GDM1 (cell line): ENCODE data around the gene PRM1.
"Not testable (repeated sequence)": the region's sequence is repeated elsewhere in the genome, so short reads cannot be mapped to it uniquely, and the experiment has no call there.

Experiments
- DNase-seq: peaks from one replicate; lab custom pipeline; 2025; lab: John Stamatoyannopoulos, UW

Gene PRM1

DNA sequence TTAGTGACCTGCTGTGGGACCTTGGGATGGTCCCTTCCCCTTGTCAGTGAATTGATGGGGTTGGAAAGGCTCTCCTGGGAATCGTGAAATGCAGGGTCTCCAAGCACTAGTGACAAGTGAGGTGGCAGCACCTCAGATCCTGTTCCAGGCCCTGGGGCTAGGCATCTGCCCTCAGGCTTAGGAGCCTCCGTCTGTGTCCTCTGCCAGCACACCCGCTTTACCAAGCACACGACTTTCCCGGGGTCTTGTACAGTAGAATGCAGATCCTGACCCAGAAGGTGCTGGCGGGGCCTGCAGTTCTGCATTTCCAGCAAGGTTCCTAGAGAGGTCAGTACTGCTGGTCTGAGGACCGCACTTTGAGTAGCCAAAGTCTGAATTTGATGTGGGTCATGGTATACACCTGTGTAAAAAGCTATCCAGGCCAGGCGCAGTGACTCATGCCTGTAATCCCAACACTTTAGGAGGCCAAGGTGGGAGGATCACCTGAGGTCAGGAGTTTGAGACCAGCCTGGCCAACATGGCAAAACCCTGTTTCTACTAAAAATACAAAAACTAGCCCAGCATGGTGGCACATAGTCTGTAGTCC lies 33.3 kb upstream of the PRM1 start:
- DNase-seq: no peak

DNA sequence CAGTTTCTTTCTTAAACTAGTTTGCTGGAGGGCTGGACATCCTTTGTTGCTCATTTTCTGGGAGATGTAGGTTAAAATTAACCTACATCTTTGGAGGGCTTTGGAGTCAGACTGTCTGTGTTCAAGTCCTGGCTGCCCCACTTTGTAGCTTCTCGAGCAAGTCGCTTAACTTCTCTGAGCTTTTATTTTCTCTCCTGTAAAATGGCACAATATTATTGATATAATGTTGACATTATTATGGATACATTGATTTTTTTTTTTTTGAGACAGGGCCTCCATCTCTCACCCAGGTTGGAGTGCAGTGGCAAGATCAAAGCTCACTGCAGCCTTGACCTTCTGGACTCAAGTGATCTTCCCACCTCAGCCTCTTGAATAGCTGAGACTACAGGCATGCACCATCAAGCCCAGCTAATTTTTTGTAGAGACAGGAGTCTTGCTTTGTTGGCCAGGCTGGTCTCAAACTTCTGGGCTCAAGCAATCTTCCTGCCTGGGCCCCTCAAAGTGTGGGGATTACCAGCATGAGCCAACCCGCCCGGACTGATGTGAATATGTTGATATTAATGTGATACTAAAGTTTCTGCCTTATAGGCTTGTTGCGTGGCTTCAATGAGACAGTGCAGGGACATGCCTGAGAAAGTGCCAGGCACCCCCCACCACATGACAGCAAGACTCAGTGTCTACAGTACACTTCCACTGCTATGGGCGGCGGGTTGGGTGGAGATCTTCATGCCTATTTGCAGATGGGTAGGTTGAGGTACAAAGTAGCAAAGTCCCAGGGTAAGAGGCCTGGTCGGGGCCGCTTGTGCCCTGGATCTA lies 32.6 kb upstream of the PRM1 start:
- no peak for DNase-seq

DNA sequence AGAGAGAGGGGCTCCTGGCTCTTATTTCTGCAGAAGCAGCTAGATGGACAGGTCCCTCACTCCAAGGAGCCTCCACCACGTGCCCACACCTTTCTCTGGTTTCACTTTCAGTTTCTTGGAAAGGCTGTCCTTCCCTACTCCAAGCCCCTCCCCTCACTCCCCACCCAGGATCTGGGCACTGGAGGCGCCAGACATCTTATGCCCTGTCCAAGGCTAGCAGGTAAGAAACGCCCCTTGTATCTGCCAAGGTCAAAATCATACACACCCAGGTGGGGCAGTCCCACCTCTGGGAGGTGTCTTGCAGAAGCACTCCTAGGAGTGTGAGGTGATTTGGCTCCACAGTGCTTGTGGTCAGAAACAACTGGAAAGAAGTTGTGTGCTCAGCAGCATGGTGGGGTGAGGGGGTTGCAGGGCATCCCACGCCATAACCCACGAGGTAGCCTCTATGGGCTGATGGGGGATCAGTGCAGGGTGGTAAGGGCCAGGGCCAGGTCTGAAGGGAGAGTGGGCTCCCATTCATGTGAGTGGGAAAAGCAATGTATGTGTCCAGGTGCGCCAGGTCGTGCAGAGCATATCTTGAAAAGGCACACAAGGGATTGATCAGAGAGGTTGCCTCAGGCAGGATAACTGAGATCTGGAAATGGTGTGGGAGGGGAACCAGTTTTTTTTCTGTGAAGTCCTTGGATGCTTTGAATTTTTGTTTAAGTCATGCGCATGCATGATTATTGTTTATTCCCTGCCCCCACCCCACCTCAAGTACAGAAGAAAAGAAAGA lies 31.8 kb upstream of the PRM1 start:
- no peak for DNase-seq

DNA sequence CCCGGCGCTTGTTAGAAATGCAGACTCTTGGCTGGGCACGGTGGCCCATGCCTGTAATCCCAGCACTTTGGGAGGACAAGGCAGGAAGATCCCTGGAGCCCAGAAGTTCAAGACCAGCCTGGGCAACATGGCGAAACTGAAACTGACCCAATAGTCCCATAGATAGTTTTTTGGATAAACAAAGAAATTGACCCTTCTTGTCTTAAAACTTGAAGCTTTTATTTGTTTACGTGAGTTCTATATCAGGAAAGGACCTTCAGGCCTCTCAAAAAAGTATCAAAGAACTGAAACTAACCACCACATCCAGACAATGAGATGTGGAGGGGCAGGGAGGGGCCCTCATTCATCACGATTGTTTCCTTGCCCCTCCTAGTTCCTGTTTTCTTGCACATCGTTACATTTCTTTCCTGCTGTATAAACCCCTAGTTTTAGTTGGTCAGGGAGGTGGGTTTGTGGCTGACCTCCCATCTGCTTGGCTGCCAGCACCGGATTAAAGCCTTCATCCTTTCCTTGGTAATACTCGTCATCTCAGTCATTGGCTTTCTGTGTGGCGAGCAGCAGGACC lies 29.9 kb upstream of the PRM1 start:
- peak; percentile 65 for DNase-seq

DNA sequence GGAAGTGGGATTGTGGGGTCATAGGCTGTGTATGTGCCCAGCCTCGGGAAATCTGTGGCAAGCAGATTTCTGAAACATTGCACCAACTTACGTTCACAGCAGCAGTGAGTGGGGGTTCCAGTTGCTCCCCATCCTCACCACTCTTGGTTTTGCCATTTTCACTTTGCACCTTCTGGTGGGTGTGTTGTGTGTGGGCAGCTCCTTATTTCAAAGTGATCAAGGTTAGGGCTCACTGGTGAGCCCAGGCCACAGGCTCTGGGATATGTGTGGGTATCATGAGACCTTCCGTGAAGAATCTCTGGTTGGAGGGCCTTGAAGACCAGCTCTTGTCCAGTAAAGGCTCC lies 29.5 kb upstream of the PRM1 start:
- DNase-seq: no peak

DNA sequence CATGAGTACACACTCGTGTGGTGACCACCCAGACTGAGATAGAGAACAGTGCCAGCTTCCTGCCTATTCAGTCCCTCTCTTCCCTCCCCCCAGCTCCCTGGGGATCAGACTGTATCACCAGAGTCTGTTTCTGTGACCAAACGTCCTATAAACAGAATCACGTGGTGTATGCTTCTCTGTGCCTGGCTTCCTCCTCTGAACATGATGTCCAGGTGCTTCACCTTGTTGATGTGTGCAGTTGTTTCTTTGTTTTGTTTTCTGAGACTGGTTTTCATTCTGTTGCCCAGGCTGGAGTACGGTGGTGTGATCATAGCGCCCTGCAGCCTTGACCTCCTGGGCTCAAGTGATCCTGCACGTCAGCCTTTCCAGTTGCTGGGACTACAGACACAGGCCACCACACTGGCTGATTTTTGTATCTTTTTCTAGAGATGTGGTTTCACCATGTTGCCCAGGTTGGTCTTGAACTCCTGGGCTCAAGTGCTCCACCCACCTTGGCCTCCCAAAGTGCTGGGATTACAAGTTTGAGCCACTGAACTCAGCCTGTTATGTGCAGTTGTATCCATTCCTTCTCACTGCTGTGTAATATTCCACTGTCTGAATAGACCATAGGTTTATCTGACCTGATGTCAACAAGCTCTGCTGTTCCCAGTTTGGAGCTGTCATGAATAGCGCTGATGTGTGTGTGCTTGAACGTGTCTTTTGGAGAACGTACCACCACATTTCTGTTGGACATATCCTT lies 28.9 kb upstream of the PRM1 start:
- DNase-seq: no peak

DNA sequence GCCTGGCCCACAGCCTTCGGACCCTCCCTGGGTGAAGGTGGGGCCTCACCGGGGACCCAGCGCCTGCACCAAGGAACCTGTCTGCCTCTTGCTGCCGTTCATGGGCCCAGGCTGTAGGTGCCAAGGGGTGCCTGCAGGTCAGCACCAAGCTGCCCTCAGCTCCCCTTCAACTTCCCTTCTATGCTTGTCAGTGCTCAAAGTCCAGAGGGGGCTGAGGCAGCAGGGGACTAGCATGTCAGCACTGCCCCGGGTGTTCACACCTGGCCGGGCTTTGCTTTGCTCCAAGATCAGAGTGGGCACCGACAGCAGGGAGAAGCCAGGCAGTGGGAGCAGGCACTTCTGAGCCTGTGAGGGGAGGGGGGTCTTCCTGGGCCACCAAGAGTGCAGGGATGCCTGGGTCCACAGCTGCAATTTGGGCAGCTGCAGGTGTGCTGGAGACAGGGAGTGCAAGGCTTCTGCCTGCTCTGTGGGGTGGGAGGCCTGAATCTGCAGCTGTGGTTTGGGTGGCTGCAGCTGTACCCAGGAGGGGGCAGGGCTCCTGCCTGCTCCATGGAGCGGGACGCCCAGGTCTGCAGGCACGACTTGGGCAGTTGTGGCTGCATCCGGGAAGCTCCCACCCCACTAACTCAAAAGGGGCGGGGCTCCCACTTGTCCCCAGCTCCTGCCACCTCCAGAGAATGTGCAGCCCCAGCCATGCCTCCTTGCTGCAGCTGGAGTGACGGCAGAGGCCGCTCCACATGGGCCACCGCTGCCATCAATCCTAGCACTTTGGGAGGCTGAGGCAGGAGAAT lies 27.6 kb upstream of the PRM1 start:
- no peak for DNase-seq

DNA sequence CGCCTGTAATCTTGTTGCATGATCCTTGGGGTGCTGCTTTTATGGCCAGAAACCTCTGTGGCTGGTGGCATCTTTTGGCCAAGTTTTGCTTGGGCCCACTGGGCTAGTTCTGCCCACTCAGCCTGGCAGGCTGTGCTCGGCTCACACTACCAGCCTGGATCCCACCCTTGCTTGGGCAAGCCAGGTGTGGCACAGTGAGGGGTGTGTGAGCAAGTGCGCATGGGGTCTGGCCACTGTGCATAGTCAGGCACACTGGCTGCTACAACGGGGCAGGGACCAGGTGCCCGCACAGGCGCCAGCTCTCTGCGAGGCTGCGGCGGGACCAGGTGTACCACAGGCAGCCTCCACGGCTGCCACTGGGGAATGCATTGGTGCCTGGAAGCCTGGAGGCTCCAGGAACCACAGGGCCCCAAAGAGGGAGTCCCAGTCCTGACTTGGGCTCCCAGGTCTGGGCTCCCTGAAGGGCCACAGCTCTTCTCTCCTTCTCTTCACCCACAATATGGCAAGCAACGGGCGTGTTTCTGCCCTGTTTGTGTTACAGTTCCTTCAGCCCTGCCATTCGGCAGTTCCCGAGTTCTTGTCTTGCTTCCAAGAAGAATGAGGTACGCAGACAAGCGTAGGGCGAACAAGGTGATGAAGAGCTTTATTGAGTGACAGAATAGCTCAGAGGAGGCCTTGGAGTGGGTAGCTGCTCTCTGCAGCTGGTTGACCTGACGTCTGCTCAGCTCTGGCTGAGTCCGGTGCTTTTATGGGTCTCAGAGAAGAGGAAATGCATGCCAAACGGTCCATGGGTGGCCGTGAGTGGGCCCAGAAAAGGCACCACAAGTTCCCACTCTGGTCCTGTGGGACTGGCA lies 26.7 kb upstream of the PRM1 start:
- no peak for DNase-seq

DNA sequence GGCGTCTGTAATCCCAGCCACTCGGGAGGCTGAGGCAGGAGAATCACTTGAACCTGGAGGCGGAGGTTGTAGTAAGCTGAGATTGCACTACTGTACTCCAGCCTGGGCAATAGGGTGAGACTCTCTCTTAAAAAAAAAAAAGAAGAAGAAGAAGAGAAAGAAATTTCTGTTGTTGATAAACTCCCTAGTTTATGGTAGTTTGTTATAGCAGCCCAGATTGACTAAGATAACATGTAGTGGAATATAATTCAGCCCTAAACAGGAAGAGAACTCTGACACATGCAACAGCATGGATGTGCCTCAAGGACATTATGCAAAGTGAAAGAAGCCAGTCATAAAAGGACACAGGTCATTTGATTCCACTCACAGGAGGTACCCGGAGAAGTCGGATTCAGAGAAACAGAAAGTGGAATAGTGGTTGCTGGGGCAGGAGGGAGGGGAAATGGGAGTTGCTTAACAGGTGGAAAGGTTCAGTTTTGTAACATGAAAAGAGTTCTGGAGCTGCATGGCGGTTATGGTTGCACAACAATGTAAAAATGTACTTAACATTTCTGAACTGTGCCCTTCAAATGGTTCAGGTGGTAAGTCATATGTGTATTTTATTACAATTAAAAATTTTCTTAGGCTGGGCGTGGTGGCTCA lies 26.0 kb upstream of the PRM1 start:
- DNase-seq: no peak

DNA sequence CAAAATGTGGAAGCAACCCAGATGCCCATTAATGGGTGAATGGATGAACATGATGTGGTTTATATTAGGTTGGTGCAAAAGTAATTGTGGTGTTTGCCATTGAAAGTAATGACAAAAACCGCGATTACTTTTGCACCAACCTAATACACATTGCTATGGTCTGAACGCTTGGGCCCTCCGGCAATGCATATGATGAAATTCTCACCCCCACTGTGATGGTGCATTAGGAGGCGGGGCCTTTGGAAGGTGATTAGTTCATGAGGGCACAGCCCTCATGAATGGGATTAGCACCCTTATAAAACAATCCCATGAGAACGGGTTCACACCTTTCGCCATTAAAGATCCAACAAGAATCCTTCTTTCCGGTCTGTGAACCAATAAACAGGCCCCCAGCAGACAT lies 25.3 kb upstream of the PRM1 start:
- DNase-seq: no peak

DNA sequence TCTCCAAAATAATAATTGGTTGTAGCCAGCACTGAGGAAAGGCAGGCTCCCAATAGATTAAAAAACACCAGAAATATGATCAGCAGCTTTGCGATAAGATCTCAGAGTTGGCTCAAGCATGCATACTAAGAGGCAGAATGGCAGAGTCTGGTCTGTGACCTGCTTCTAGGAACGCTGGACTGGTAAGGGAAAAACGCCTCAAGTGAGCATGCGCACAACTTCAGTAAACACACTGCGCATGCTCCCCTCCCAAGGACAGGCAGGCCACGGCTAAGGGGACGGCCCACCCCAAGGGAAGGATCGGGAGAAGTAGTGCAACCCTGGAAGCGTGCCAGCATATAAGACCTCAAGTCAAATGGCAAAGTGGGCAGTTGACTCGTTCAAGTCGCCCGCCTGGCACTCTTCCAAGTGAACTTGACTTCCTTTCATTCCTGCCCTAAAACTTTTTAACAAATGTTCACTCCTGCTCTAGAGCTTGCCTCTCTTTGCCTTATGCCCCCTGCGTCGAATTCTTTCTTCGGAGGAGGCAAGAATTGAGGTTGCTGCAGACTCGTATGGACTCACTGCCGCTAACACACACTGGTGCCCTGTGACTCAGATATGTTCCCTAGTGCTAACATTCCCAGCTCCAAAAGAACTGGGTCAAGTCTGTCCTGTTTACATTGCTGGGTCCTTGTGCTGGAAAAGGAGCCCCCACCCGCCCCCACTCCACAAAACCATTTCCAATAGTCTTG lies 22.4 kb upstream of the PRM1 start:
- no peak for DNase-seq

DNA sequence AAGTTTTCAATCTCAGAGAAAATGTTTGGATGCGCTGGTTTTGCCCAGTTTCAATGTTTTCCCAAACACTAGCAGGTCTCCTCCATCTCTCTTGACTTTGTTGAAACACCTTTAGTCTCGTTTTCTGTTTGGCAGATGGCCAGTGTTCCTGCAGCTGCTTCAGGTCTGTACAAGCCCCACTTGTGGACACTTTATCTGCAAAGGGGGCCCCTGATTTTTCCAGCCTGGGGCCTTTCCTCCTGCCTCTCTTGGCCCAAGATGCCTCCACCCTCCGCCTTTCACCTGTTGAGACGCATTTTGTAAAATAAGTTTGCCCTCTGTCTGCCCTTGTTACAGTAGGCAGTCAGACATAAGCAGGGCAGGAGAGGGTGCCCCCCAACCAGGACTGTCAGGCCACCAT lies 21.8 kb upstream of the PRM1 start:
- no peak for DNase-seq

DNA sequence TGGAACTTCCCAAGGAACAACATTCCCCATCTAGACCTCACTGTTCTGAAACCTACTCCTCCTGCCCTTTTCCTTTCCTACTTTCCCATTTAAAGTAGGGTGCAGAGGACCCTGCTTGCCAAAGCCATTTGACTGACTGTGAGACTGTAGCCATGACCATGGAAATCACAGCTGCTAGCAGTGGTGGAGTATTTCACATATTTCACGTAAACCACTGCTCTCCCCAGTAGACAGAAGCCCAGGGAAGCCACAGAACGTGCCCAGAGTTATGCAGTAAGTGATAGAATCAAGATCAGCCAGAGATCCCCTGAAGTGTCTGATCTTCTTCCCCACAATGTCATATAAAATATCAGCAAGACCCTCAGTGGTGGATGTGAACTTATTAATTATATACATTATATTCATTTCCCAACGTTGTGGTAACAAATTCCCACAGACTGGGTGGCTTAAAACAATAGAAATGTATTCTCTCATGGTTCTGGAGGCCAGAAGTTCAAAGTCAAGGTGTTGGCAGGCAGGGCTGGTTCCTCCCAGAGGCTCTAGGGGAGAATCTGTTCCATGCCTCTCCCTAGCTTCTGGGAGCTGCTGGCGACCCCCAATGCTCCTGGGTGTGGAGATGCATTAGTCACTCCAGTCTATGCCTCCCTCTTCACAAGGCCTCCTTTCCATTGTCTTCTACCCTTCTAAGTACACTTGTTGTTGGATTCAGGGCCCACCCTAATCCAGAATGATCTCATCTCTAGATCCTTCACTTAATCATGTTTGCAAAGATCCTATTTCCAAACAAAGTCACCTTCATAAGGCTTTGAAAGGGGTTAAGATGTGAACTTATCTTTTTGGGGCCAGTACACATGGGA lies 20.7 kb upstream of the PRM1 start:
- DNase-seq: no peak

DNA sequence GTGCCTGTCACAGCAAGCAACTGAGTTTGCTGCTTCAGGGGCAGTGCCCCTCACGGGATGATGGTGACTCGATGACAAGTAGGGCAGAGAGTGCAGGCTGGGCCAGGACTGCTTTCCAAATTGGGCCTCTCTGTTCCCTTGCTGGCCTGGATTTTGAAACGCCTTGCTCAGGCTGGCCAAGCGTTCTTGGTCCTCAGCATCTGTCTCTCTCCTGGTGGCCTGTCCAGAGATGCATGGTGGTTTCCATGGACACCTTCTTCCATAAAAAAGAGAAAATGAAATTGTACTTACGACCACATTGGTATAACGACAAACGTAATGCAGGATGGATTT lies 19.4 kb upstream of the PRM1 start:
- DNase-seq: no peak

DNA sequence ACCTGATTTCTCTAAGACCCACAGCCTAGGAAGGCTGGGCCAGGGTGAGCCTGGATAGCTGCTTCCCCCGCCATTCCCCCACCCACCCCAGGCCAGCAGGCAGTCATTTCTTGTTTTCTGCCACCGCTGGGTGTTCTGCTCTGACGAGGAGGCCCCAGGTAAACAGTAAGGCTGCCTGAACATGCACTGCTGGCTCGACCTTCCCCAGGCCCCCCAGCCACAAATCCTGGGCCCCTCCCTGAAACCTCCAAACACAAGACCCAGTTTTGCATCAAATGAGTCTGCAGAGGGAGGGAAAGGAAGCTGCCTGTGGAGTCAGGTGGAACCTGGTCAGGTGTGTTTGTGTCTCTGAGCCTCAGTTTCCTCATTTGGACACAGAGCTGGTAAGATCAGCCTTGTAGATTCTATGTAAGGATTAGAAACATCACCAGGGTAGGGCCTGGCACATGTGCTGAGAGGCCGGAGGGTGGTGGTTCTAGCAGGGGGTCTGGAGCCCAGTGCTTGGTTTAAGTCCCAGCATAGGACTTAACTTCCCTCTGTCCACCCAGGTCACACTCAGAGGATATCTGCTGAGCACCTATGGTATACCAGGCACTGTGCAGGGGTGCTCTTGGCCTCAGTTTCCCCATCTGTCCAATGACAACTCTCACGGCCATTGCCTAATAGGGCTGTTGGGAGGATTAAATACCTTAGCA lies 18.9 kb upstream of the PRM1 start:
- DNase-seq: no peak

DNA sequence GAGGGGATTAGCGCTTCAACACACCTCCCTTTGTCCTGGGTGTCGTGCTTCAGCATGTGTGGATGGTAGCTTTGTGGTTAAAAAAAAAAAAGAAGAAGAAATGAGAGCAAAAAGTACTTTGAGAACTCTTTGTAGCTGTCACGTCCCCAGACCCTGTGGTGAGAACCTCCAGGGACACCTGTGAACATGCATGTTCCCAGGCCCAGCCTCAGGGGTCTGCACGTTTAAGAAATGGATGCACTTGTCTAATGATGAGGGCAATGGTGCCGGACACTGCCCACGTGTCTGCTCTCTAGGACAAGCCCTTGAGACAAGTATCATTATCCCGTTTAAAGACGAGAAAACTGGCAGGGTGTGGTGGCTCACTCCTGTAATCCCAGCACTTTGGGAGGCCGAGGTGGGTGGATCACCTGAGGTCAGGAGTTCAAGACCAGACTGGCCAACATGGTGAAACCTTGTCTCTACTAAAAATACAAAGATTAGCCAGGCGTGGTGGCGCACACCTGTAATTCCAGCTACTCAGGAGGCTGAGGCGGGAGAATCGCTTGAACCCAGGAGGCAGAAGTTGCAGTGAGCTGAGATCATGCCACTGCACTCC lies 17.9 kb upstream of the PRM1 start:
- DNase-seq: not testable (repeated sequence)

DNA sequence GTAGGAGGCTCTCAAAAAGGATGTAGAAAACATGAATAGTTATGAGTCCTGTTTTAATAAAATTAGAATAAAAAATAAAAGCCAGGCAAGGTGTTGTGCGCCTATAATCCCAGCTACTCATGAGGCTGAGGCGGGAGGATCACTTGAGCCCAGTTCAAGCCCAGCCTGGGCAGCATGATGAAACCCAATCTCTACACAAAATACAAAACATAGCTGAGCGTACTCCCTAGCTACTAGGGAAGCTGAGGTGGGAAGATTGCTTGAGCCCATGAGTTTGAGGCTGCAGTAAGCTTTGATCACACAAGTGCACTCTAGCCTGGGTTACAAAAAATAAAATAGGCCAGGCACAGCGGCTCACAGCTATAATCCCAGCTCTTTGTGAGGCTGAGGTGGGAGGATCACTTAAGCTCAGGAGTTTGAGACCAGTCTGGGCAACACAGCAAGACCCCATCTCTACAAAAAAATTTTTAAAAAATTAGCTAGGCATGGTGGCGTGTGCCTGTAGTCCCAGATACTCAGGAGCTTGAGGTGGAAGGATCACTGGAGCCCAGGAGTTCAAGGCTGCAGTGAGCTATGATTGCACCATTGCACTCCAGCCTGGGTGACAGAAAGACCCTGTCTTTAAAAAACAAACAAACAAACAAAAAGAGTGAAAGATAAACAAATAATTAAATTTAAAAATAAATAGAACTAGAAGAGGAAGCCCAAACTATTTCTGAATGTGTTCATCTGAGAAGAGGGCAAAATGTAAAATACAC lies 17.2 kb upstream of the PRM1 start:
- DNase-seq: no peak
